NT2/D1 (cell line): Measurements from ENCODE around the gene KYNU.
"Not testable (repeated sequence)": the region's sequence is repeated elsewhere in the genome, so short reads cannot be mapped to it uniquely, and the experiment has no call there.

ENCODE experiments used
- DNase-seq: peaks from one replicate; pipeline ENCODE4 v3.0.0-alpha.2; 2011; ENCODE audit warnings: low read depth, low spot score
- H3K27me3 ChIP-seq: 2 replicates; pipeline ENCODE4 v1.6.0; 2011; ENCODE audit warnings: mild to moderate bottlenecking; ENCODE audit not compliant: insufficient read length, insufficient read depth
- H3K36me3 ChIP-seq: 2 replicates; pipeline ENCODE4 v1.6.1; 2011; ENCODE audit warnings: mild to moderate bottlenecking, low read length, mixed read lengths; ENCODE audit not compliant: insufficient read depth, insufficient read length
- H3K4me1 ChIP-seq: 2 replicates; pipeline ENCODE4 v1.5.1; 2011; ENCODE audit not compliant: insufficient read depth, insufficient read length
- H3K4me3 ChIP-seq: 2 replicates; pipeline ENCODE4 v1.5.1; 2011; ENCODE audit warnings: low read depth; ENCODE audit not compliant: insufficient read length
- H3K9ac ChIP-seq: 2 replicates; pipeline ENCODE4 v1.6.0; 2011; ENCODE audit warnings: low read depth; ENCODE audit not compliant: insufficient read length
- H3K9me3 ChIP-seq: 2 replicates; pipeline ENCODE4 v1.5.1; 2011; ENCODE audit warnings: mild to moderate bottlenecking, low read length; ENCODE audit not compliant: insufficient read depth
- SUZ12 ChIP-seq: IDR thresholded peaks from 2 replicates; pipeline ENCODE4 v1.6.1; 2011; ENCODE audit not compliant: insufficient read length, insufficient read depth; ENCODE audit errors: extremely low read depth
- YY1 ChIP-seq: IDR thresholded peaks from 2 replicates; pipeline ENCODE4 v1.6.1; 2011; ENCODE audit not compliant: insufficient read length, insufficient read depth
- ZNF274 ChIP-seq: IDR thresholded peaks from 2 replicates; pipeline ENCODE4 v1.6.1; 2011; ENCODE audit warnings: mild to moderate bottlenecking, low read depth, low read length

KYNU gene

DNA sequence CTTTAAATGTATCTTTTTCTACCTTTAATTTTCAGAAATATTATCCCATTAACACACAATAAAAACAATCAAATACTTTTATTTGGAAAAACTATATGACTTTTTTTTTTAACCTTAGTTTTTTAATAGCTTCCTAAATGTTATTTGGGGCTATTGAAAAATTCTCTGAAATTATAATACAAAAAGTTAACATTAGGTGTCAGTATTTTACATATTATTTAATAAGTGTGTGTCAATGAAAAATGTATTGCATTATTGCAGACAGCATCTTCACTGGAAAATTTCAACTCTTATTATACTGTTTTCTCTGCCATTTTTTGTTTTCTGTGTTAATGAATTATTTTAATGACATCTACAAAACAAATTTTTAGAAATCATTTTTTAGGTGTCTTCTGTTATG lies 200.6 kb downstream of the KYNU start:
- no peak overlapping the region for H3K4me3 ChIP-seq
- no peak overlapping the region for H3K9ac ChIP-seq
- TF ChIP-seq ZNF274 (no peak), YY1 (no peak), SUZ12 (no peak)
- no peaks in the 10 kb centered on the region for H3K4me1 ChIP-seq
- H3K27me3 ChIP-seq: no peaks in the 10 kb centered on the region
- no peak for DNase-seq
- H3K9me3 ChIP-seq: peaks cover 6% of the 10 kb centered on the region; the same call in 1 of the 2 replicates
- no peaks in the 10 kb centered on the region for H3K36me3 ChIP-seq

- Histone ChIP-seq H3K9me3 (no peaks in the 10 kb centered on the region), H3K4me3 (no peak overlapping the region), H3K36me3 (no peaks in the 10 kb centered on the region), H3K9ac (no peak overlapping the region), H3K27me3 (no peaks in the 10 kb centered on the region), H3K4me1 (no peaks in the 10 kb centered on the region)
- no peak for DNase-seq
- no peak for TF ChIP-seq YY1
- TF ChIP-seq ZNF274: no peak
- TF ChIP-seq SUZ12: no peak
Observed at GRCh38 chr2:143081616-143082015, 204.2 kb downstream of the KYNU start.

DNA sequence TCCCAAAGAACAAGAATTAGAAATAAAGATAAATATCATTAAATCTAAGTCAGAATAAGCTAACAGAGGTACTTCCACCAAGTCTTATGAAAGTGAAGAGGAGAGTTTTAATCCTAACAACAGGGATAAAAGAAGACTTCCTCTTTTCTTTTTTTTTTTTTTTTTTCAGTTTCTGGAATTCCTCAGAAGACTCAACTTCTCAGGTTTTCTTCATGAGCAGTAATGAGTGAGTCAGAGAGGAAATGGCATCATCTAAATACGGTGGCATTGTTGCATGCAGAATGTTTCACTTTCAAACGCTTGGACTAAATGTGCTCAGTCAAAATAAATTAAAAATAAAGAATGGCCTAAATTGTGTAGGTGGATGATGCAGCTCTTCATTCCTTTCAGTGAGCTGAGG lies 206.2 kb downstream of the KYNU start:
- no peaks in the 10 kb centered on the region for H3K27me3 ChIP-seq
- no peaks in the 10 kb centered on the region for H3K4me1 ChIP-seq
- H3K9ac ChIP-seq: no peak overlapping the region
- DNase-seq: no peak
- no peaks in the 10 kb centered on the region for H3K9me3 ChIP-seq
- TF ChIP-seq SUZ12: no peak
- TF ChIP-seq YY1: no peak
- no peak for TF ChIP-seq ZNF274
- H3K4me3 ChIP-seq: no peak overlapping the region
- no peaks in the 10 kb centered on the region for H3K36me3 ChIP-seq

DNA sequence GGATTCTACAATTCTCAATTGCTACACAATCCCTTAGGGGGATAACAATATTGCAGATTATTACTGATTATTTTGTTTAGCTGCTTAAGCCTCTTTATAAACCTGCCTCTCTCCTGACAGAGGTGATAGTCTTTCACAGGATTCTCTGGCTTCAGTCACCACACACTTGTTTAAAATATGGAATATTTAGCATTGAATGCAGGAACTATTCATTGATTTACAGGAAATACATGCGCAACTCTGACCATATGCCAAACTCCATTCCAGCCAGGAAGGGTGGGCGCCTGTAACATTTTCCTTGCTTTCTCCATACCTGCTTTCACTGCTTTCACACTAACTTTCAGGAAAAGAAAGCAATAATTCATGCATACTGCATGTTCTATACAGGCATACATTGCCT lies 207.0 kb downstream of the KYNU start:
- no peaks in the 10 kb centered on the region for H3K36me3 ChIP-seq
- H3K4me3 ChIP-seq: no peak overlapping the region
- H3K9ac ChIP-seq: no peak overlapping the region
- no peak for TF ChIP-seq YY1
- TF ChIP-seq SUZ12: no peak
- TF ChIP-seq ZNF274: no peak
- H3K4me1 ChIP-seq: no peaks in the 10 kb centered on the region
- no peak for DNase-seq
- H3K27me3 ChIP-seq: no peaks in the 10 kb centered on the region
- H3K9me3 ChIP-seq: no peaks in the 10 kb centered on the region

DNA sequence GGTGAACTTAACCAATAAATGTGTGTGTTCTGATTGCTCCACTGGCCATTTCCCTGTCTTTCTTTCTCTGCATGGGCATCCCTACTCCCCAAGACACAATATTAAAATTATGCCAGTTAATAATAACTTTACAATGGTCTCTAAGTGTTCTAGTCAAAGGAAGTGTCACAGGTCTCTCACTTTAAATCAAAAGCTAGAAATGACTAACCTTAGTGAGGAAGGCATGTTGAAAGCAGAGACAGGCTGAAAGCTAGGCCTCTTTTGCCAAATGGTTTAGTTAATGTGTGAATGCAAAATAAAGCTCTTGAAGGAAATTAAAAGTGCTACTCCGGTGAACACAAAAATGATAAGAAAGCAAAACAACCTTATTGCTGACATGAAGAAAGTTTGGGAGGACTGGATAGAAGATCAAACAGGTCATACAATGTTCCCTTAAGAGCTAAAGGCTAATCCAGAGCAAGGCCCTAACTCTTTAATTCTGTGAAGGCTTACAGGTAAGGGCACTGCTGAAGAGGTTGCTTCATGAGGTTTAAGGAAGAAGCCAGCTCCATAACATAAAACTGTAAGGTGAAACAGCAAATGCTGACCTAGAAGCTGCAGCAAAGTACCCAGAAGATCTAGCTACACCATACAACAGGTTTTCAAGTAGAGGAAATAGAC lies 207.8 kb downstream of the KYNU start:
- Histone ChIP-seq H3K27me3 (no peaks in the 10 kb centered on the region), H3K36me3 (no peaks in the 10 kb centered on the region), H3K4me3 (no peak overlapping the region), H3K4me1 (no peaks in the 10 kb centered on the region), H3K9me3 (no peaks in the 10 kb centered on the region), H3K9ac (no peak overlapping the region)
- TF ChIP-seq SUZ12 (no peak), YY1 (no peak), ZNF274 (no peak)
- no peak for DNase-seq

GRCh38 chr2:143087033-143087432 lies 209.6 kb downstream of the KYNU start:
- no peak overlapping the region for H3K4me3 ChIP-seq
- H3K27me3 ChIP-seq: no peaks in the 10 kb centered on the region
- no peak for DNase-seq
- no peaks in the 10 kb centered on the region for H3K4me1 ChIP-seq
- H3K9me3 ChIP-seq: no peaks in the 10 kb centered on the region
- no peaks in the 10 kb centered on the region for H3K36me3 ChIP-seq
- no peak for TF ChIP-seq ZNF274
- TF ChIP-seq YY1: no peak
- TF ChIP-seq SUZ12: no peak
- H3K9ac ChIP-seq: no peak overlapping the region

DNA sequence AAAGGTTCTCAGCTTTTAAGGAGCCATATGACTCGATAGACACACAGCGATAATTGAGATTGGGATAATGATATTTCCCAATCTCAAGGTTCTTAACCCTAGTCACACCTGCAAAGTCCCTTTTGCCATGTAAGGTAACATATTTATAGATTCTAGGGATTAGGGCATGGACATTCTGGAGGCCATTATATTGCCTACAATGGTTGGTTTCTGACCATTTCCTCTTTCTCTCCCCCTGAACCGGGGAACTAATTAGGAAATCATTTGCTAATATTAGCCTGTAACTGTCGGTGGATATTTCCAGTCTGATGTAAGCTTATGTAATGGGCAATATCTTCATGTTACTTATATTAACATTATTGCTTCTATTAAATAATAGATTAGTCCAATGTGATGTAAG lies 210.9 kb downstream of the KYNU start:
- DNase-seq: no peak
- TF ChIP-seq ZNF274 (no peak), YY1 (no peak), SUZ12 (no peak)
- no peaks in the 10 kb centered on the region for H3K36me3 ChIP-seq
- H3K27me3 ChIP-seq: no peaks in the 10 kb centered on the region
- H3K9ac ChIP-seq: no peak overlapping the region
- no peaks in the 10 kb centered on the region for H3K9me3 ChIP-seq
- H3K4me3 ChIP-seq: no peak overlapping the region
- H3K4me1 ChIP-seq: no peaks in the 10 kb centered on the region

- not testable (repeated sequence) for H3K9ac ChIP-seq, H3K4me1 ChIP-seq, H3K27me3 ChIP-seq, H3K4me3 ChIP-seq, H3K36me3 ChIP-seq, H3K9me3 ChIP-seq, DNase-seq
Observed at GRCh38 chr2:143089520-143089919, 212.1 kb downstream of the KYNU start.
